Liver (tissue), 9 donors: ENCODE data around the gene PAQR4. TPM values are rescaled to one million over a fixed set of nuclear protein-coding genes. Genes with fewer than 3 reads are reported as not detected.
A peak's percentile ranks its signal among the peaks of the same experiment; 100 is the strongest.

ENCODE experiments used
- DNase-seq: peaks from one replicate; pipeline ENCODE4 v3.0.0-alpha.2; 2017; ENCODE audit warnings: low spot score
- H3K27ac ChIP-seq, 2 donors: one replicate each; pipeline ENCODE4 v1.7.0; 2013; ENCODE audit warnings: inconsistent platforms in 2 of 2, low read length in 2 of 2, control low read depth in 1 of 2, low read depth in 1 of 2, mild to moderate bottlenecking in 1 of 2
- H3K27me3 ChIP-seq, 4 donors: one replicate each; pipeline versions ENCODE4 v1.6.1 to v1.7.0; 2013; ENCODE audit warnings: low read length in 3 of 4, inconsistent platforms in 1 of 4, mild to moderate bottlenecking in 1 of 4, moderate library complexity in 1 of 4; ENCODE audit not compliant: control insufficient read depth in 4 of 4, insufficient read depth in 4 of 4
- H3K36me3 ChIP-seq, 4 donors: one replicate each; pipeline versions ENCODE4 v1.6.1 to v1.7.0; 2013; ENCODE audit warnings: low read length in 3 of 4, mild to moderate bottlenecking in 3 of 4, low read depth in 1 of 4, moderate library complexity in 1 of 4; ENCODE audit not compliant: control insufficient read depth in 4 of 4, insufficient read depth in 3 of 4
- H3K4me1 ChIP-seq, 4 donors: one replicate each; pipeline versions ENCODE4 v1.6.1 to v1.7.0; 2013; ENCODE audit warnings: low read length in 3 of 4, mild to moderate bottlenecking in 3 of 4, moderate library complexity in 1 of 4; ENCODE audit not compliant: control insufficient read depth in 4 of 4, insufficient read depth in 4 of 4
- H3K4me3 ChIP-seq, 3 donors: one replicate each; pipeline versions ENCODE4 v1.6.1 to v1.7.0; 2013; ENCODE audit warnings: low read length in 3 of 3, control low read depth in 1 of 3, low read depth in 1 of 3, mild to moderate bottlenecking in 1 of 3
- H3K9ac ChIP-seq, 2 donors: one replicate each; pipeline ENCODE4 v1.7.0; 2013; ENCODE audit warnings: low read length in 2 of 2, mild to moderate bottlenecking in 2 of 2, moderate library complexity in 2 of 2, control low read depth in 1 of 2, low read depth in 1 of 2
- H3K9me3 ChIP-seq, 4 donors: one replicate each; pipeline versions ENCODE4 v1.6.1 to v1.7.0; 2013; ENCODE audit warnings: low read length in 3 of 4; ENCODE audit not compliant: control insufficient read depth in 4 of 4
- EGR1 ChIP-seq, 2 donors: IDR thresholded peaks; 2 replicates each; pipeline ENCODE4 v1.6.1; 2016 to 2018; ENCODE audit warnings: antibody characterized with exemption in 2 of 2, low read depth in 2 of 2
- FOXA1 ChIP-seq: IDR thresholded peaks from 2 replicates; pipeline ENCODE4 v1.6.1; 2016; ENCODE audit warnings: antibody characterized with exemption
- FOXA2 ChIP-seq: IDR thresholded peaks from 2 replicates; pipeline ENCODE4 v1.6.1; 2016; ENCODE audit warnings: antibody characterized with exemption
- GABPA ChIP-seq, 2 donors: IDR thresholded peaks in 1 of 2; conservative IDR thresholded peaks in 1 of 2; 2 replicates each; pipeline ENCODE4 v1.6.1; 2016; ENCODE audit warnings: antibody characterized with exemption in 2 of 2, mild to moderate bottlenecking in 1 of 2, moderate library complexity in 1 of 2
- HNF4A ChIP-seq, 2 donors: conservative IDR thresholded peaks; 2 replicates each; pipeline ENCODE4 v1.6.1; 2016; ENCODE audit warnings: antibody characterized with exemption in 2 of 2, mild to moderate bottlenecking in 2 of 2
- HNF4G ChIP-seq: IDR thresholded peaks from 2 replicates; pipeline ENCODE4 v1.6.1; 2016; ENCODE audit warnings: antibody characterized with exemption
- RAD21 ChIP-seq, 2 donors: IDR thresholded peaks; 2 replicates each; pipeline ENCODE4 v1.6.1; 2016; ENCODE audit warnings: antibody characterized with exemption in 2 of 2, mild to moderate bottlenecking in 2 of 2
- REST ChIP-seq: IDR thresholded peaks from 2 replicates; pipeline ENCODE4 v1.6.1; 2016; ENCODE audit warnings: antibody characterized with exemption, mild to moderate bottlenecking
- RXRA ChIP-seq, 2 donors: IDR thresholded peaks; 2 replicates each; pipeline ENCODE4 v1.6.1; 2017 to 2018; ENCODE audit warnings: antibody characterized with exemption in 2 of 2, mild to moderate bottlenecking in 1 of 2
- SP1 ChIP-seq: IDR thresholded peaks from 2 replicates; pipeline ENCODE4 v1.6.1; 2018; ENCODE audit warnings: antibody characterized with exemption, mild to moderate bottlenecking
- TAF1 ChIP-seq: conservative IDR thresholded peaks from 2 replicates; pipeline ENCODE4 v1.6.1; 2016; ENCODE audit warnings: antibody characterized with exemption, mild to moderate bottlenecking
- YY1 ChIP-seq: IDR thresholded peaks from 2 replicates; pipeline ENCODE4 v1.6.1; 2016; ENCODE audit warnings: antibody characterized with exemption, mild to moderate bottlenecking
- WGBS: extraction: QIAGEN DNeasy Blood & Tissue Kit; methylation state at CpG from one replicate; pipeline ENCODE4 v1.1.7; 2013; 5-methylcytosine and 5-hydroxymethylcytosine counted together
- polyA plus RNA-seq, 2 donors: library from polyadenylated mRNA; stranded (reverse) in 1 of 2; unstranded in 1 of 2; fragments of 200-250 nt in 1 of 2; fragments of >200 nt in 1 of 2; fragmentation: Nextera tagmentation in 1 of 2; extraction: Ambion mirVana in 1 of 2; gene quantifications; one replicate each; pipeline versions ENCODE4 v1.2.1 to v1.2.3, GENCODE V29; 2013 to 2015
- total RNA-seq, 2 donors: library from RNA; depleted of rRNA; stranded (reverse); fragments of >200 nt; gene quantifications; one replicate each; pipeline ENCODE4 v1.2.3, GENCODE V29; 2014
- TF ChIP-seq, protein P1 (sequence below): fragments of 150-350 bp; IDR thresholded peaks from 2 replicates; pipeline ENCODE4 v1.5.1; 2017; ENCODE audit warnings: improper control_type of control experiment, low read depth, low read length; ENCODE audit not compliant: missing input control
- donor health status: healthy.
- donor health status: healthy.
- donor health status: healthy.
- donor health status: healthy.
- donor health status: healthy.

PAQR4 gene
- total RNA-seq (1 to 10 TPM in 1 of 2 donors, under 1 TPM in 1; 0.92 to 9.9 TPM), polyA plus RNA-seq (1 to 10 TPM in 1 of 2 donors, under 1 TPM in 1; 0.63 to 3.0 TPM)

- no peaks in the 10 kb centered on the region for H3K36me3 ChIP-seq
- H3K9ac ChIP-seq, result no peak within 1 kb of the TSS
- DNase-seq, result peak; percentile 87
- H3K9me3 ChIP-seq, result no peaks in the 10 kb centered on the region
- peak within 1 kb of the TSS in 1 of 2 donors; percentile 41 for H3K27ac ChIP-seq
- peaks cover 3 to 40% (median 30%) of the 10 kb centered on the region in 4 donors for H3K4me1 ChIP-seq
- 1% methylated on average over 98 of the region's 98 CpGs for whole genome bisulfite sequencing
- peak within 1 kb of the TSS; percentile 32 to 76 (median 52) for H3K4me3 ChIP-seq
- peaks cover 0 to 6% (median 4%) of the 10 kb centered on the region in 4 donors for H3K27me3 ChIP-seq
- TF ChIP-seq RXRA (IDR thresholded peaks at IDR 0.05), result no peak
- TF ChIP-seq FOXA1, result no peak
- TF ChIP-seq REST, result peak; percentile 99
- TF ChIP-seq HNF4A (conservative IDR thresholded peaks at IDR 0.05), result peak; percentile 61 to 78
- TF ChIP-seq GABPA (IDR thresholded peaks at IDR 0.05 in 1 of 2, conservative IDR thresholded peaks at IDR 0.05 in 1 of 2), result peak in 1 of 2 donors; percentile 80
- TF ChIP-seq SP1, result peak; percentile 39
- no peak for TF ChIP-seq FOXA2
- TF ChIP-seq, protein P1, sequence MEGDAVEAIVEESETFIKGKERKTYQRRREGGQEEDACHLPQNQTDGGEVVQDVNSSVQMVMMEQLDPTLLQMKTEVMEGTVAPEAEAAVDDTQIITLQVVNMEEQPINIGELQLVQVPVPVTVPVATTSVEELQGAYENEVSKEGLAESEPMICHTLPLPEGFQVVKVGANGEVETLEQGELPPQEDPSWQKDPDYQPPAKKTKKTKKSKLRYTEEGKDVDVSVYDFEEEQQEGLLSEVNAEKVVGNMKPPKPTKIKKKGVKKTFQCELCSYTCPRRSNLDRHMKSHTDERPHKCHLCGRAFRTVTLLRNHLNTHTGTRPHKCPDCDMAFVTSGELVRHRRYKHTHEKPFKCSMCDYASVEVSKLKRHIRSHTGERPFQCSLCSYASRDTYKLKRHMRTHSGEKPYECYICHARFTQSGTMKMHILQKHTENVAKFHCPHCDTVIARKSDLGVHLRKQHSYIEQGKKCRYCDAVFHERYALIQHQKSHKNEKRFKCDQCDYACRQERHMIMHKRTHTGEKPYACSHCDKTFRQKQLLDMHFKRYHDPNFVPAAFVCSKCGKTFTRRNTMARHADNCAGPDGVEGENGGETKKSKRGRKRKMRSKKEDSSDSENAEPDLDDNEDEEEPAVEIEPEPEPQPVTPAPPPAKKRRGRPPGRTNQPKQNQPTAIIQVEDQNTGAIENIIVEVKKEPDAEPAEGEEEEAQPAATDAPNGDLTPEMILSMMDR, result no peak
- TF ChIP-seq EGR1 (IDR thresholded peaks at IDR 0.05; ENCODE audit: low read depth in 2 of 2), result peak; percentile 82 to 95
- no peak for TF ChIP-seq HNF4G
These were observed at the start of gene PAQR4 for GRCh38 chr16:2968738-2969544. Gene PAQR4, plus strand, starts transcription at chr16:2969348. Its CDS starts 327 bp downstream, at chr16:2969675.

DNA sequence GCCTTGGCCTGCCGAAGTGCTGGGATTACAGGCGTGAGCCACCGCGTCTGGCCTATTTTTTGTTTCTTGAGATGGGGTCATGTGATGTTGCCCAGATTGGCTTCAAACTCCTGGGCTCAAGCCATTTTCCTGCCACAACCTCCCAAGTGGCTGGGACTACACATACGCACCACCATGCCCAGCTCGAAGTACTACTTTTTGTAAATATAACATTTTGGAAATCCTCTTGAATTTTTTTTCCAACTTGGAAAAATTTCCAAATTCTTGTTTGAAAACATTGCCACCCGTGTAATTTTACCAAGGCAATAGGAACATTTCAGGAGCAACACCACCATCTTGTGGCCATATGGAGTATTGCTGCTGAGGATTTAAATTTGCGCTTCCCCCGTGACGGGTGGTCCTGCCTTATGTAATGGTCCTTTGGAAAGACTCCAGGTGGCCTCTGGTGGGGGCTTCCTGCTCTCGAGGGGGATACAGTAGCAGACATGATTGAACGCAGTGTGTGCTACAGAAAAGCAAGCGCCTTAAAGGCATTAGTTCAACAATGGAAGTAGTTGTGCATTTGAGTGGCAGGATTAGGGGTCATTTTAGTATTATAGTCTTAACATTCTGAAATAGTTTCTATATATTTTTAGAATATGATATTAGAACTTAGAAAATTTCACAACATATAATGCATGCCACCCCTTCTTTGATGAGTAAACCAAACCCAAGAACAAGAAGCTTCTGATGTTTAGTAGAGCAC is 49.5 kb upstream of the PAQR4 start:
- 15% methylated on average over 13 of the region's 13 CpGs for WGBS

More for the DNA sequence above, 49.5 kb upstream of the PAQR4 start:
- no peaks in the 10 kb centered on the region for H3K27me3 ChIP-seq
- no peak overlapping the region for H3K4me3 ChIP-seq
- no peak overlapping the region for H3K9ac ChIP-seq
- H3K9me3 ChIP-seq, result no peaks in the 10 kb centered on the region
- H3K4me1 ChIP-seq, result peaks cover 0 to 2% (median 0%) of the 10 kb centered on the region in 4 donors
- DNase-seq, result peak; percentile 76
- H3K27ac ChIP-seq, result no peak overlapping the region
- H3K36me3 ChIP-seq, result peaks cover 0 to 4% (median under 1%) of the 10 kb centered on the region in 4 donors
- TF ChIP-seq, protein P1, result peak; percentile 95
- TF ChIP-seq TAF1, result no peak
- peak; percentile 90 to 91 for TF ChIP-seq RAD21 (IDR thresholded peaks at IDR 0.05)
- TF ChIP-seq YY1, result no peak
- no peak for TF ChIP-seq HNF4G
